Erythroblast (primary cell): ENCODE measurements around the gene BUD23.

Experiments
- GATA1 ChIP-seq: IDR thresholded peaks from 2 replicates; pipeline ENCODE4 v1.6.1; 2011; ENCODE audit warnings: low read depth, mild to moderate bottlenecking, control low read depth, low read length, moderate library complexity
- POLR2A ChIP-seq: IDR thresholded peaks from 2 replicates; pipeline ENCODE4 v1.6.1; 2011; ENCODE audit warnings: mild to moderate bottlenecking, low read length

- TF ChIP-seq POLR2A, result no peak
- no peak for TF ChIP-seq GATA1
Measured at GRCh38 chr7:73698410-73698809, 15.0 kb downstream of the BUD23 start.
